Rectal smooth muscle tissue (tissue), 1 donor: ENCODE results near the gene ZNF19.
"Not testable (repeated sequence)": the region's sequence is repeated elsewhere in the genome, so short reads cannot be mapped to it uniquely, and the experiment has no call there.

Experiments used
- H3K27ac ChIP-seq: one replicate; pipeline ENCODE4 v1.7.0; 2013; ENCODE audit warnings: low read depth, low read length, inconsistent platforms
- H3K27me3 ChIP-seq: one replicate; pipeline ENCODE4 v1.7.0; 2013; ENCODE audit warnings: low read length; ENCODE audit not compliant: control insufficient read depth, insufficient read depth
- H3K36me3 ChIP-seq: one replicate; pipeline ENCODE4 v1.7.0; 2013; ENCODE audit warnings: low read length; ENCODE audit not compliant: control insufficient read depth, insufficient read depth
- H3K4me1 ChIP-seq: one replicate; pipeline ENCODE4 v1.7.0; 2013; ENCODE audit warnings: low read length; ENCODE audit not compliant: control insufficient read depth, insufficient read depth
- H3K4me3 ChIP-seq: one replicate; pipeline ENCODE4 v1.7.0; 2013; ENCODE audit warnings: low read length
- H3K9ac ChIP-seq: one replicate; pipeline ENCODE4 v1.7.0; 2013; ENCODE audit warnings: low read length

The ZNF19 gene

GRCh38 chr16:71507061-71507460, 17.9 kb upstream of the ZNF19 start:
- Histone ChIP-seq H3K27ac (no peak overlapping the region), H3K27me3 (no peaks in the 10 kb centered on the region), H3K4me1 (no peaks in the 10 kb centered on the region), H3K4me3 (no peak overlapping the region), H3K36me3 (no peaks in the 10 kb centered on the region), H3K9ac (no peak overlapping the region)

- no peak overlapping the region for H3K4me3 ChIP-seq
- H3K4me1 ChIP-seq: no peaks in the 10 kb centered on the region
- H3K27ac ChIP-seq: no peak overlapping the region
- no peaks in the 10 kb centered on the region for H3K36me3 ChIP-seq
- no peaks in the 10 kb centered on the region for H3K27me3 ChIP-seq
- H3K9ac ChIP-seq: no peak overlapping the region
These were observed 15.8 kb upstream of the ZNF19 start for GRCh38 chr16:71504901-71505300.

GRCh38 chr16:71504051-71504450, 14.9 kb upstream of the ZNF19 start:
- not testable (repeated sequence) for H3K4me1 ChIP-seq, H3K27me3 ChIP-seq, H3K4me3 ChIP-seq, H3K36me3 ChIP-seq, H3K9ac ChIP-seq, H3K27ac ChIP-seq

- Histone ChIP-seq H3K9ac (no peak overlapping the region), H3K27me3 (no peaks in the 10 kb centered on the region), H3K4me3 (no peak overlapping the region), H3K27ac (no peak overlapping the region), H3K4me1 (no peaks in the 10 kb centered on the region), H3K36me3 (no peaks in the 10 kb centered on the region)
These were observed 12.4 kb upstream of the ZNF19 start for GRCh38 chr16:71501547-71501946.

GRCh38 chr16:71500964-71501363, 11.8 kb upstream of the ZNF19 start:
- Histone ChIP-seq H3K4me3 (no peak overlapping the region), H3K9ac (no peak overlapping the region), H3K4me1 (no peaks in the 10 kb centered on the region), H3K27ac (no peak overlapping the region), H3K27me3 (no peaks in the 10 kb centered on the region), H3K36me3 (no peaks in the 10 kb centered on the region)

GRCh38 chr16:71499775-71500364, 10.7 kb upstream of the ZNF19 start:
- H3K9ac ChIP-seq: no peak overlapping the region
- H3K27ac ChIP-seq: no peak overlapping the region
- H3K36me3 ChIP-seq: no peaks in the 10 kb centered on the region
- no peak overlapping the region for H3K4me3 ChIP-seq
- H3K4me1 ChIP-seq: no peaks in the 10 kb centered on the region
- H3K27me3 ChIP-seq: no peaks in the 10 kb centered on the region

GRCh38 chr16:71498031-71498430, 8.9 kb upstream of the ZNF19 start:
- Histone ChIP-seq H3K4me1 (no peaks in the 10 kb centered on the region), H3K36me3 (no peaks in the 10 kb centered on the region), H3K27me3 (no peaks in the 10 kb centered on the region), H3K27ac (no peak overlapping the region), H3K4me3 (no peak overlapping the region), H3K9ac (no peak overlapping the region)

GRCh38 chr16:71493213-71493612, 4.1 kb upstream of the ZNF19 start:
- H3K36me3 ChIP-seq: no peaks in the 10 kb centered on the region
- H3K4me1 ChIP-seq: no peaks in the 10 kb centered on the region
- no peaks in the 10 kb centered on the region for H3K27me3 ChIP-seq
- no peak overlapping the region for H3K9ac ChIP-seq
- H3K4me3 ChIP-seq: no peak overlapping the region
- no peak overlapping the region for H3K27ac ChIP-seq

- Histone ChIP-seq H3K4me1 (no peaks in the 10 kb centered on the region), H3K27ac (no peak overlapping the region), H3K9ac (no peak overlapping the region), H3K36me3 (no peaks in the 10 kb centered on the region), H3K27me3 (no peaks in the 10 kb centered on the region), H3K4me3 (no peak overlapping the region)
These were observed 3.7 kb upstream of the ZNF19 start for GRCh38 chr16:71492786-71493185.

- H3K27me3 ChIP-seq: no peaks in the 10 kb centered on the region
- no peak overlapping the region for H3K9ac ChIP-seq
- no peaks in the 10 kb centered on the region for H3K4me1 ChIP-seq
- H3K27ac ChIP-seq: no peak overlapping the region
- no peak overlapping the region for H3K4me3 ChIP-seq
- no peaks in the 10 kb centered on the region for H3K36me3 ChIP-seq
These were observed 1.9 kb upstream of the ZNF19 start for GRCh38 chr16:71491054-71491453.

- Histone ChIP-seq H3K36me3 (no peaks in the 10 kb centered on the region), H3K9ac (no peak overlapping the region), H3K4me1 (no peaks in the 10 kb centered on the region), H3K27ac (no peak overlapping the region), H3K4me3 (no peak overlapping the region), H3K27me3 (no peaks in the 10 kb centered on the region)
These were observed 1.2 kb upstream of the ZNF19 start for GRCh38 chr16:71490361-71490760.

- Histone ChIP-seq H3K27ac (peak overlapping the region; percentile 99), H3K4me3 (peak overlapping the region; percentile 94), H3K27me3 (no peaks in the 10 kb centered on the region), H3K9ac (peak overlapping the region; percentile 99), H3K36me3 (no peaks in the 10 kb centered on the region), H3K4me1 (no peaks in the 10 kb centered on the region)
These were observed 4.9 kb downstream of the ZNF19 start for GRCh38 chr16:71484006-71484893.

- H3K9ac ChIP-seq: no peak overlapping the region
- peaks cover 9% of the 10 kb centered on the region for H3K36me3 ChIP-seq
- H3K27me3 ChIP-seq: no peaks in the 10 kb centered on the region
- H3K4me1 ChIP-seq: no peaks in the 10 kb centered on the region
- H3K27ac ChIP-seq: no peak overlapping the region
- no peak overlapping the region for H3K4me3 ChIP-seq
These were observed 6.6 kb downstream of the ZNF19 start for GRCh38 chr16:71482569-71482968.
